ENCODE data around the gene CDYL. TPM values are rescaled to one million over a fixed set of nuclear protein-coding genes. Genes with fewer than 3 reads are reported as not detected.

The CDYL gene
- polyA plus RNA-seq, 1 experiment, result 26.6 TPM

DNA sequence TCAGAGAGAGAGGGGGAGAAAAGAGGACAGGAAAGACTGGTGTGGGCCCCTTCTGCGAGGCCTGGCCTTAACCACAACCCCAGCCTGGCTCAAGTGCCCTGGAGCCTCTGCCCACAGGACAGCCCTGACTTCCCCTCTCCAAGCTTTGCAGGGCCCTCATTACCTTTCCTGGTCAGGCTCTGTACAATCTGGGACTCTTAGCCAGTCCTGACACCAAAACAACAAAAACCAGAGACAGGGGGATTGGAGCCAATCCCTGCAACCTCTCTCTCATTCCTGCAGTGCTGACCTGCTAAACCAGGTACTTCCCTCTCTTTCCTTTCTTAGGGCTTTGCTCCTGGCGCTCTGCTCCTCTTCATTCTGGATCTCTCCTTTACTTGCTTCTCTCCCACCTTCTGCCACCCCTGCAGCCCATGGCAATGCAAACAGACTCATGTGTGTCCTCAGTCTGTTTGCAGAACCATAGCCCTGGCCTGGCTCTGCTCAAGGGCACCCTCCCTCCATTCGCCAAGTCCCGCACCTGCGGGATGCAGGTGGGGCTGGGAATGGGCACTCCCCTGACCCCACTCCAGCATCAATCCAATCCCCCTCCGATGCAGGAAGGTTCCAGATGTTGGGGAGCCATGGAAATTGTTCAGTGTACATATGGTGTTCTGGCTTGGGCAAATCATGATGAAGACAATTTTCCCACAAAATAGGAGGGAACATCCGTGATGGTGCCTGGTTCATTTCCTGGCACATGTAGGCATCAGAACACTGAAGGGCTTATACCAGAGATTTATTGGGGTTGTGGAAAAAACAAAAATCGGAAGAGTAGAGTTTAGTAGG lies 189.6 kb downstream of the CDYL start:
- CTCF ChIA-PET, result interaction anchor here (0.6 kb wide), 1 partner anchor 711 kb away, joined by 3 read pairs; no protein-coding TSS in a partner anchor
- H3K27ac ChIP-seq (ENCODE audit: low read depth, low read length), result no peak overlapping the region
- no peak for DNase-seq (ENCODE audit: low read depth, low spot score)

DNA sequence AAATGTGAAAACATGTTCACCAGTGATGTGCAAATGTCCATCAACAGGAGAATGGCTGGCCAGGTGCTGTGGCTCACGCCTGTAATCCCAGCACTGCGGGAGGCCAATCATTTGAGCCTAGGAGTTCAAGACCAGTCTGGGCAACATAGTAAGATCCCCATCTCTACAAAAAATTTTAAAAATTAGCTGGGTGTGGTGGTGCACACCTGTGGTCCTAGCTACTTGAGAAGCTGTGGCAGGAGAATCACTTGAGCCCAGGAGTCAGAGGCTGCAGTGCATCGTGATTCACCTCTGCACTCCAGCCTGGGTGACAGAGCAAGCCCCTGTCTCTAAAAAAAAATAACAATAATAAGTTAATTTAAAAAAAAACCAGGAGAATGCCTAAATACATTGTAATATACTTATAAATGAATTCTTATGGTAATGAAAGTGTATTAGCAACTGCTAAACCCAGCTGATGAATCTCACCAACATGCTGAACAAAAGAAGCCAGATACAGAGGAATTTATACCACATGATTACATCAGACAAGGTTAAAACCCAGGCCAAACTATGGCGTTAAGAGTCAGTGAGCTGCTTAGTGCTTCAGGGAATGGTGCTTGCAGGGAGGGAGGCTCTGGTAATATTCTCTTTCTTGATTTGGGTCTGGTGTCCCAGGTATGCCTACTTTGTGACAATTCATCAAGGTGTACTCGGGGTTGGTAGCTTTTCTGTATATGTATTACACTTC lies 191.3 kb downstream of the CDYL start:
- DNase-seq (ENCODE audit: low read depth, low spot score), result no peak
- H3K4me3 ChIP-seq (ENCODE audit: low read depth, low read length), result no peak overlapping the region
- no peak overlapping the region for H3K27ac ChIP-seq (ENCODE audit: low read depth, low read length)
- CTCF ChIA-PET, result no interaction called here
- peaks cover 5% of the 10 kb centered on the region for H3K27me3 ChIP-seq (ENCODE audit: control insufficient read depth, insufficient read depth, low read length)
- TF ChIP-seq, protein P1, sequence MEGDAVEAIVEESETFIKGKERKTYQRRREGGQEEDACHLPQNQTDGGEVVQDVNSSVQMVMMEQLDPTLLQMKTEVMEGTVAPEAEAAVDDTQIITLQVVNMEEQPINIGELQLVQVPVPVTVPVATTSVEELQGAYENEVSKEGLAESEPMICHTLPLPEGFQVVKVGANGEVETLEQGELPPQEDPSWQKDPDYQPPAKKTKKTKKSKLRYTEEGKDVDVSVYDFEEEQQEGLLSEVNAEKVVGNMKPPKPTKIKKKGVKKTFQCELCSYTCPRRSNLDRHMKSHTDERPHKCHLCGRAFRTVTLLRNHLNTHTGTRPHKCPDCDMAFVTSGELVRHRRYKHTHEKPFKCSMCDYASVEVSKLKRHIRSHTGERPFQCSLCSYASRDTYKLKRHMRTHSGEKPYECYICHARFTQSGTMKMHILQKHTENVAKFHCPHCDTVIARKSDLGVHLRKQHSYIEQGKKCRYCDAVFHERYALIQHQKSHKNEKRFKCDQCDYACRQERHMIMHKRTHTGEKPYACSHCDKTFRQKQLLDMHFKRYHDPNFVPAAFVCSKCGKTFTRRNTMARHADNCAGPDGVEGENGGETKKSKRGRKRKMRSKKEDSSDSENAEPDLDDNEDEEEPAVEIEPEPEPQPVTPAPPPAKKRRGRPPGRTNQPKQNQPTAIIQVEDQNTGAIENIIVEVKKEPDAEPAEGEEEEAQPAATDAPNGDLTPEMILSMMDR (IDR thresholded peaks at IDR 0.05; ENCODE audit: low read depth, low read length), result no peak
- H3K9me3 ChIP-seq (ENCODE audit: control insufficient read depth, insufficient read depth, low read length), result no peaks in the 10 kb centered on the region
- POLR2A ChIA-PET, result no interaction called here

More for the DNA sequence above, 189.6 kb downstream of the CDYL start:
- Histone ChIP-seq H3K27me3 (ENCODE audit: control insufficient read depth, insufficient read depth, low read length) (peaks cover 3% of the 10 kb centered on the region), H3K4me3 (ENCODE audit: low read depth, low read length) (no peak overlapping the region), H3K9me3 (ENCODE audit: control insufficient read depth, insufficient read depth, low read length) (no peaks in the 10 kb centered on the region)
- TF ChIP-seq, protein P1 (IDR thresholded peaks at IDR 0.05; ENCODE audit: low read depth, low read length), result no peak
- POLR2A ChIA-PET, result no interaction called here

DNA sequence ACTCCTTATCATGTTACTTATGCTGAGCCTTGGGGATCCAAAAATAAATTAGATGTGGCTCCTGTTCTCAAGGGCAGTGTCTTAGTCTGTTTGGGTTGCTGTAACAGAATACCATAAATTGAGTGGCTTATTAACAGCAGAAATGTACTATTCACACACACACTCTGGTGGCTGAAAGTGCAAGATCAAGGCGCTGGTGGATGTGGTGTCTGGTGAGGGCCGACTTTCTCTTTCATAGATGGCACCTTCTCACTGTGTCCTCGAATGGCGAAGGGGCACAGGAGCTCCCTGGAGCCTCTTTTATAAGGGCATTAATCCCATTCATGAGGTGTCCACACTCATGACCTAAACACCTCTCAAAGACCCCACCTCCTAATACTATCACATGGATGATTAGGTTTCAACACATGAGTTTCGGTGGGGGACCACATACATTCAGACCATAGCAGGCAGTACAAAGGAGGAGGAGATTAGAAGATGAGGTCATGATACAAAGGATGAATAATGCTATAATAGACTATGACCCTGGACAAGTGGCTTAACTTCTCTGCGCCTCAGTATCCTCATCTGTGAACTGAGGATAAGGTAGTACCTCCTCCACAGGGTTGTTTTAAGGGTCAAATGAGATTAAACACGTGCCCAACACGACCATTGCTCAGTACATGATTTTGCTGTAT lies 193.5 kb downstream of the CDYL start:
- H3K27me3 ChIP-seq (ENCODE audit: control insufficient read depth, insufficient read depth, low read length), result peaks cover 5% of the 10 kb centered on the region
- no peaks in the 10 kb centered on the region for H3K9me3 ChIP-seq (ENCODE audit: control insufficient read depth, insufficient read depth, low read length)
- CTCF ChIA-PET, result no interaction called here
- no peak overlapping the region for H3K4me3 ChIP-seq (ENCODE audit: low read depth, low read length)
- POLR2A ChIA-PET, result no interaction called here
- H3K27ac ChIP-seq (ENCODE audit: low read depth, low read length), result no peak overlapping the region
- TF ChIP-seq, protein P1 (IDR thresholded peaks at IDR 0.05; ENCODE audit: low read depth, low read length), result no peak
- DNase-seq (ENCODE audit: low read depth, low spot score), result no peak

DNA sequence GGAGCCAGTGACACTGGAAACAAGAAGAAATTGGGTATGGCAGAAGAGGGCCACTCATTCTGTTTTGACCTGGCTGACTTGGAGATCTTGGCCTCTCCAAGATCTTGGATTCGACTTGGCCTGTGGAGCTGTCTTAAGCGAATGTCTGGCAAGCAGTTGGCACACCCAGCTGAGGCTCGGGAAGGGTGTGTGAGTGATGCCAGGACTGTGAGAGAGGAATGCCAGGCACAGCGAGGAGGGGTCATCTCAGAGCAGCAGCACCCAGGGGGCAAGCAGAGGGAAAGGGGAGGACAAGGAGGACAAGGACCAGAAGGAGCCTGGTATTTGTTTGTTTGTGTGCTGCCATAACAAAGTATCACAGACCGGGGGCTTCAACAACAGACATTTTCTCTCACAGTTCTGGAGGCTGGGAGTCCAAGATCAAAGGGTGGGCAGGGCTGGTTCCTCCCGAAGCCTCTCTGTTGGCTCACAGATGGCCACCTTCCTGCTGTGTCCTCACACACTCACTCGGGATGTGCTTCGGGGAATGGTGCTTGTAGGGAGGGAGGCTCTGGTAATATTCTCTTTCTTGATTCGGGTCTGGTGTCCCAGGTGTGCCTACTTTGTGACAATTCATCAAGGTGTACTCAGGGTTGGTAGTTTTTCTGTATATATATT lies 194.7 kb downstream of the CDYL start:
- no peak overlapping the region for H3K27ac ChIP-seq (ENCODE audit: low read depth, low read length)
- no peaks in the 10 kb centered on the region; the same call in 1 of the 2 replicates for H3K9me3 ChIP-seq (ENCODE audit: control insufficient read depth, insufficient read depth, low read length)
- H3K27me3 ChIP-seq (ENCODE audit: control insufficient read depth, insufficient read depth, low read length), result peaks cover 5% of the 10 kb centered on the region
- DNase-seq (ENCODE audit: low read depth, low spot score), result no peak
- ChIA-PET CTCF (no interaction called here), POLR2A (no interaction called here)
- TF ChIP-seq, protein P1 (IDR thresholded peaks at IDR 0.05; ENCODE audit: low read depth, low read length), result no peak
- H3K4me3 ChIP-seq (ENCODE audit: low read depth, low read length), result no peak overlapping the region

All from AG04450 (cell line).